H1 (cell line): ENCODE data around the gene ZFPL1. TPM values are rescaled to one million over a fixed set of nuclear protein-coding genes. Genes with fewer than 3 reads are reported as not detected.

ENCODE experiments used
- CTCF ChIA-PET: fragments of 300-600 bp; sonication (Branson Sonifier 250); formaldehyde crosslinking; loops from one replicate; lab custom pipeline; 2021; ENCODE audit not compliant: partially characterized antibody; lab: Charles Lee
- POLR2A ChIA-PET: fragments of 300-600 bp; sonication (Branson Sonifier 250); formaldehyde crosslinking; loops from one replicate; lab custom pipeline; 2021; ENCODE audit warnings: inconsistent platforms; ENCODE audit not compliant: partially characterized antibody; lab: Charles Lee
- DNase-seq, 2 experiments: peaks; one replicate each; pipeline versions ENCODE4 v3.0.0 to v3.0.0-alpha.2; 2010 to 2022; ENCODE audit warnings: low spot score in 2 of 2, low read depth in 1 of 2, mixed read lengths in 1 of 2
- FAIRE-seq: peaks from 2 replicates; lab custom pipeline; 2011; peaks lifted over from hg19 to GRCh38; lab: Jason Lieb, UNC
- H2AFZ ChIP-seq: 2 replicates; pipeline ENCODE4 v1.8.1; 2012; ENCODE audit warnings: low read length, inconsistent platforms
- H2AK5ac ChIP-seq: 2 replicates; pipeline ENCODE4 v1.6.1; 2013; ENCODE audit warnings: low read depth, low read length
- H2BK120ac ChIP-seq: replicated peaks from 2 replicates; pipeline ENCODE3; 2013; ENCODE audit warnings: low read depth, low read length, inconsistent platforms
- H2BK12ac ChIP-seq: 2 replicates; pipeline ENCODE4 v1.6.1; 2013; ENCODE audit warnings: low read depth, low read length
- H2BK15ac ChIP-seq: 2 replicates; pipeline ENCODE4 v1.6.1; 2013; ENCODE audit warnings: low read length
- H2BK20ac ChIP-seq: 2 replicates; pipeline ENCODE4 v1.6.1; 2013; ENCODE audit warnings: low read length
- H2BK5ac ChIP-seq: 2 replicates; pipeline ENCODE4 v1.6.1; 2013; ENCODE audit warnings: low read depth, low read length
- H3K14ac ChIP-seq: 2 replicates; pipeline ENCODE4 v1.6.1; 2013; ENCODE audit warnings: inconsistent platforms; ENCODE audit not compliant: insufficient read length
- H3K18ac ChIP-seq: 2 replicates; pipeline ENCODE4 v1.6.1; 2013; ENCODE audit warnings: low read length; ENCODE audit errors: extremely low read depth
- H3K23ac ChIP-seq: 2 replicates; pipeline ENCODE4 v1.6.1; 2013; ENCODE audit warnings: inconsistent platforms; ENCODE audit not compliant: insufficient read length
- H3K23me2 ChIP-seq: 2 replicates; pipeline ENCODE4 v1.6.1; 2013; ENCODE audit warnings: low read depth, low read length
- H3K27ac ChIP-seq: 2 replicates; pipeline ENCODE4 v1.6.1; 2011; ENCODE audit warnings: low read depth, low read length, inconsistent platforms
- H3K27me3 ChIP-seq, 4 experiments: replicated peaks in 1 of 4; 1 replicate in 1 of 4; 2 replicates in 3 of 4; pipeline versions ENCODE4 v1.6.1 to v1.8.1; 2011 to 2013; ENCODE audit warnings: low read length in 3 of 4, mild to moderate bottlenecking in 3 of 4, inconsistent platforms in 2 of 4, mixed read lengths in 2 of 4, moderate library complexity in 1 of 4; ENCODE audit not compliant: control insufficient read depth in 3 of 4, insufficient read depth in 3 of 4; ENCODE audit errors: extremely low read depth in 1 of 4
- H3K36me3 ChIP-seq, 4 experiments: 2 replicates each; pipeline versions ENCODE4 v1.6.1 to v1.8.1; 2011 to 2013; ENCODE audit warnings: mild to moderate bottlenecking in 4 of 4, low read length in 3 of 4, moderate library complexity in 2 of 4, control low read depth in 1 of 4, inconsistent platforms in 1 of 4; ENCODE audit not compliant: insufficient read depth in 4 of 4, control insufficient read depth in 2 of 4
- H3K4ac ChIP-seq: replicated peaks from 2 replicates; pipeline ENCODE3; 2013; ENCODE audit warnings: low read length, low read depth, mixed read lengths, inconsistent platforms; ENCODE audit not compliant: insufficient read length
- H3K4me1 ChIP-seq, 4 experiments: replicated peaks in 1 of 4; 1 replicate in 1 of 4; 2 replicates in 3 of 4; pipeline versions ENCODE4 v1.6.1 to v1.8.1; 2011 to 2013; ENCODE audit warnings: low read length in 3 of 4, inconsistent platforms in 2 of 4, mixed read lengths in 1 of 4; ENCODE audit not compliant: insufficient read depth in 4 of 4, control insufficient read depth in 3 of 4
- H3K4me2 ChIP-seq, 2 experiments: 2 replicates each; pipeline versions ENCODE4 v1.6.1 to v1.8.1; 2011 to 2013; ENCODE audit warnings: low read depth in 2 of 2, low read length in 2 of 2, control low read depth in 1 of 2, inconsistent platforms in 1 of 2, mild to moderate bottlenecking in 1 of 2; ENCODE audit not compliant: insufficient read depth in 1 of 2
- H3K4me3 ChIP-seq, 4 experiments: fragments of 200-600, 300-600 bp in 1 of 4; sonication (generic), shearing (Covaris generic), sonication (Bioruptor Twin) in 1 of 4; 2 replicates each; pipeline versions ENCODE4 v1.5.1 to v1.8.1; 2011 to 2016; ENCODE audit warnings: low read length in 4 of 4, low read depth in 3 of 4, control low read depth in 2 of 4, inconsistent platforms in 2 of 4, mild to moderate bottlenecking in 2 of 4, mixed read lengths in 1 of 4, moderate library complexity in 1 of 4; ENCODE audit not compliant: insufficient read depth in 2 of 4; ENCODE audit errors: extremely low read depth in 1 of 4
- H3K56ac ChIP-seq: replicated peaks from 2 replicates; pipeline ENCODE3; 2013; ENCODE audit warnings: low read depth, mild to moderate bottlenecking, mixed read lengths, low read length, inconsistent platforms; ENCODE audit not compliant: insufficient read length
- H3K79me1 ChIP-seq: 2 replicates; pipeline ENCODE4 v1.6.1; 2013; ENCODE audit warnings: low read depth, low read length, control low read depth
- H3K79me2 ChIP-seq, 2 experiments: 2 replicates each; pipeline versions ENCODE4 v1.6.1 to v1.8.1; 2012 to 2013; ENCODE audit warnings: low read length in 2 of 2, mild to moderate bottlenecking in 2 of 2, inconsistent platforms in 1 of 2; ENCODE audit not compliant: insufficient read depth in 2 of 2, control insufficient read depth in 1 of 2
- H3K9ac ChIP-seq, 4 experiments: replicated peaks in 1 of 4; 1 replicate in 1 of 4; 2 replicates in 3 of 4; pipeline versions ENCODE4 v1.6.1 to v1.8.1; 2011 to 2013; ENCODE audit warnings: low read depth in 3 of 4, low read length in 3 of 4, control low read depth in 2 of 4, mild to moderate bottlenecking in 2 of 4, moderate library complexity in 2 of 4, inconsistent platforms in 1 of 4; ENCODE audit errors: extremely low read depth in 1 of 4
- H3K9me3 ChIP-seq, 2 experiments: 2 replicates each; pipeline versions ENCODE4 v1.6.1 to v1.8.1; 2012 to 2013; ENCODE audit warnings: mild to moderate bottlenecking in 2 of 2, moderate library complexity in 2 of 2, control low read depth in 1 of 2, inconsistent platforms in 1 of 2, low read depth in 1 of 2, low read length in 1 of 2, mixed read lengths in 1 of 2; ENCODE audit not compliant: insufficient read depth in 2 of 2
- H4K20me1 ChIP-seq, 2 experiments: replicated peaks in 1 of 2; 2 replicates each; pipeline versions ENCODE3 to v1.8.1; 2011 to 2013; ENCODE audit warnings: inconsistent platforms in 2 of 2, low read length in 2 of 2, mild to moderate bottlenecking in 1 of 2; ENCODE audit not compliant: insufficient read depth in 2 of 2, control insufficient read depth in 1 of 2
- H4K5ac ChIP-seq: 2 replicates; pipeline ENCODE4 v1.6.1; 2013; ENCODE audit warnings: low read length, low read depth, mixed read lengths, inconsistent platforms; ENCODE audit not compliant: insufficient read length
- H4K8ac ChIP-seq: 2 replicates; pipeline ENCODE4 v1.8.0; 2013; ENCODE audit warnings: mild to moderate bottlenecking, moderate library complexity, low read length, inconsistent platforms; ENCODE audit not compliant: insufficient read depth; ENCODE audit errors: extremely low read depth
- H4K91ac ChIP-seq: replicated peaks from 2 replicates; pipeline ENCODE3; 2013; ENCODE audit warnings: low read length, mixed read lengths, inconsistent platforms; ENCODE audit not compliant: insufficient read length
- RBBP5 ChIP-seq: IDR thresholded peaks from 2 replicates; pipeline ENCODE4 v1.7.1; 2012; ENCODE audit warnings: low read depth, mild to moderate bottlenecking, inconsistent platforms, low read length, moderate library complexity, borderline replicate concordance
- SP2 ChIP-seq: IDR thresholded peaks from 2 replicates; pipeline ENCODE4 v1.6.1; 2012; ENCODE audit warnings: mild to moderate bottlenecking, low read length, inconsistent platforms
- ZNF274 ChIP-seq: IDR thresholded peaks from 2 replicates; pipeline ENCODE4 v1.7.0; 2012; ENCODE audit warnings: low read length, borderline replicate concordance; ENCODE audit errors: extremely low read depth
- WGBS, 2 experiments: shearing (Covaris generic) in 1 of 2; methylation state at CpG; one replicate each; pipeline versions ENCODE4 v1.1.6 to v1.1.7; 2013 to 2015; ENCODE audit warnings: low lambda C conversion rate in 2 of 2, mixed read lengths in 2 of 2, inconsistent platforms in 1 of 2, low coverage in 1 of 2, missing lambda C conversion rate in 1 of 2; ENCODE audit not compliant: insufficient replicate concordance in 2 of 2, insufficient coverage in 1 of 2, insufficient read length in 1 of 2; ENCODE audit errors: extremely low coverage in 1 of 2, missing lambda C conversion rate in 1 of 2; 5-methylcytosine and 5-hydroxymethylcytosine counted together
- polyA plus RNA-seq, 7 experiments: library from polyadenylated mRNA; depleted of rRNA in 3 of 7; stranded (reverse) in 5 of 7; unstranded in 2 of 7; fragments of >200 nt in 5 of 7; fragments of 200-250 nt in 2 of 7; gene quantifications; 1 replicate in 5 of 7; 2 replicates in 1 of 7; 4 replicates in 1 of 7; pipeline versions ENCODE4 v1.2.1 to v1.2.3, GENCODE V29; 2011 to 2013; ENCODE audit warnings: missing spikeins in 2 of 7, mixed read lengths in 2 of 7
- total RNA-seq: library from RNA; stranded (reverse); fragmentation: NEBNext Ultra II Directional; extraction: Animal tissue kit (Norgen Biotek cat#: 25700); gene quantifications from 2 replicates; pipeline ENCODE4 v1.2.1, GENCODE V29; 2021

The ZFPL1 gene
- total and polyA plus RNA-seq, 2 of the 8 experiments (the other 6 are each of a cell fraction or from before 2014, with no cell fraction given), result 21.5 to 76.8 TPM

- H3K23me2 ChIP-seq, result peaks cover 8% of the 10 kb centered on the region; the same call in 1 of the 2 replicates
- no peak overlapping the region for H3K14ac ChIP-seq
- no peak overlapping the region for H2BK12ac ChIP-seq
- no peak overlapping the region for H2BK20ac ChIP-seq
- peak overlapping the region; percentile 10 for H4K91ac ChIP-seq
- H3K56ac ChIP-seq, result peak overlapping the region; percentile 48
- FAIRE-seq, result no peak
- peak overlapping the region; percentile 76 to 89 for H3K4me2 ChIP-seq
- no peak overlapping the region for H2BK15ac ChIP-seq
- H2AFZ ChIP-seq, result no peak overlapping the region
- CTCF ChIA-PET, result interaction anchor here (0.6 to 3.0 kb wide), 9 partner anchors 8 to 338 kb away, joined by 3 to 14 read pairs (median 7); partner anchors contain the start of genes CAPN1 and TM7SF2
- no peak overlapping the region for H2AK5ac ChIP-seq
- H3K23ac ChIP-seq, result no peak overlapping the region
- peaks cover 4% of the 10 kb centered on the region in 2 experiments for H4K20me1 ChIP-seq
- H3K27me3 ChIP-seq, result no peaks in the 10 kb centered on the region
- no peak overlapping the region for H2BK120ac ChIP-seq
- peaks cover 0 to 10% (median 5%) of the 10 kb centered on the region in 4 experiments; a peak in 6 of 7 replicates for H3K4me1 ChIP-seq
- H2BK5ac ChIP-seq, result peak overlapping the region; percentile 91
- no peak for DNase-seq
- H3K79me2 ChIP-seq, result peaks cover 6 to 38% of the 10 kb centered on the region in 2 experiments
- H3K27ac ChIP-seq, result peak overlapping the region; percentile 87
- WGBS, 2 experiments, result 8% methylated on average over 22 of the region's 22 CpGs; no CpG with 5 or more reads in 1 of the 2 experiments
- peak overlapping the region; percentile 34 for H4K5ac ChIP-seq
- H3K18ac ChIP-seq, result peak overlapping the region; percentile 41; the same call in 1 of the 2 replicates
- H3K79me1 ChIP-seq, result peaks cover 9% of the 10 kb centered on the region
- H3K9me3 ChIP-seq, result no peaks in the 10 kb centered on the region
- H3K4me3 ChIP-seq, result peak overlapping the region; percentile 80 to 98 (median 93)
- TF ChIP-seq RBBP5 (no peak), SP2 (no peak), ZNF274 (no peak)
- TF ChIP-seq, all 59 proteins: peak for 0
- Histone ChIP-seq H4K8ac (peak overlapping the region; percentile 99), H3K36me3 (peaks cover 15 to 48% (median 37%) of the 10 kb centered on the region in 4 experiments), H3K4ac (no peak overlapping the region), H3K9ac (peak overlapping the region; percentile 84 to 96 (median 90))
- POLR2A ChIA-PET, result interaction anchor here (0.6 to 17.4 kb wide), 41 partner anchors 10 to 791 kb away, joined by 3 to 305 read pairs (median 4); partner anchors contain the start of genes ARL2, CAPN1, CDC42EP2 and GPHA2
Measured at GRCh38 chr11:65121447-65121864, 37.4 kb downstream of the ZFPL1 start.
